H1 (cell line): Measurements from ENCODE around the gene BABAM2. TPM values are rescaled to one million over a fixed set of nuclear protein-coding genes. Genes with fewer than 3 reads are reported as not detected.

Source experiments
- CBX8 ChIP-seq: fragments of 300-800, 300-1000 bp; sonication (generic); IDR thresholded peaks from 2 replicates; pipeline ENCODE4 v1.7.1; 2016; ENCODE audit warnings: low read depth, low read length, borderline replicate concordance
- CHD7 ChIP-seq: fragments of 300-600 bp; sonication (generic); IDR thresholded peaks from 2 replicates; pipeline ENCODE4 v1.7.1; 2012; ENCODE audit warnings: low read length, moderate library complexity, mild to moderate bottlenecking, inconsistent platforms; ENCODE audit not compliant: insufficient replicate concordance
- HDAC6 ChIP-seq: IDR thresholded peaks from one replicate; pipeline ENCODE4 v1.7.1; 2012; ENCODE audit warnings: low read depth, mild to moderate bottlenecking, inconsistent platforms, low read length, moderate library complexity
- JUN ChIP-seq: IDR thresholded peaks from 2 replicates; pipeline ENCODE4 v1.6.1; 2011; ENCODE audit warnings: low read depth, mild to moderate bottlenecking, improper control_type of control experiment, low read length
- KDM1A ChIP-seq: fragments of 200-600, 300-600 bp; sonication (generic); IDR thresholded peaks from 2 replicates; pipeline ENCODE4 v1.7.1; 2016; ENCODE audit warnings: mild to moderate bottlenecking, low read length, borderline replicate concordance
- NRF1 ChIP-seq: IDR thresholded peaks from 2 replicates; pipeline ENCODE4 v1.6.1; 2011; ENCODE audit warnings: mild to moderate bottlenecking, low read depth, low read length, improper control_type of control experiment
- POU5F1 ChIP-seq: IDR thresholded peaks from 2 replicates; pipeline ENCODE4 v1.6.1; 2011; ENCODE audit warnings: low read depth, mild to moderate bottlenecking, low read length, moderate library complexity
- SP2 ChIP-seq: IDR thresholded peaks from 2 replicates; pipeline ENCODE4 v1.6.1; 2012; ENCODE audit warnings: mild to moderate bottlenecking, low read length, inconsistent platforms
- polyA plus RNA-seq, 7 experiments: library from polyadenylated mRNA; depleted of rRNA in 3 of 7; stranded (reverse) in 5 of 7; unstranded in 2 of 7; fragments of >200 nt in 5 of 7; fragments of 200-250 nt in 2 of 7; gene quantifications; 1 replicate in 5 of 7; 2 replicates in 1 of 7; 4 replicates in 1 of 7; pipeline versions ENCODE4 v1.2.1 to v1.2.3, GENCODE V29; 2011 to 2013; ENCODE audit warnings: missing spikeins in 2 of 7, mixed read lengths in 2 of 7
- total RNA-seq: library from RNA; stranded (reverse); fragmentation: NEBNext Ultra II Directional; extraction: Animal tissue kit (Norgen Biotek cat#: 25700); gene quantifications from 2 replicates; pipeline ENCODE4 v1.2.1, GENCODE V29; 2021

The BABAM2 gene
- total and polyA plus RNA-seq, 2 of the 8 experiments (the other 6 are each of a cell fraction or from before 2014, with no cell fraction given), result 15.8 to 20.9 TPM

GRCh38 chr2:28086611-28087010 lies 196.1 kb downstream of the BABAM2 start (continued):
- TF ChIP-seq KDM1A (no peak), JUN (no peak), HDAC6 (no peak), CHD7 (no peak), SP2 (no peak), CBX8 (no peak), POU5F1 (no peak), NRF1 (no peak)
- TF ChIP-seq, all 59 proteins: peak for 0
